VCaP (cell line): ENCODE results near the gene APOB.

Source experiments
- H3K27ac ChIP-seq: fragments of 450-650 bp; 2 replicates; pipeline ENCODE4 v1.5.1; 2017
- CTCF ChIP-seq: fragments of 450-650 bp; conservative IDR thresholded peaks from 2 replicates; pipeline ENCODE4 v1.5.1; 2017; ENCODE audit warnings: mild to moderate bottlenecking, moderate library complexity

APOB gene

GRCh38 chr2:21023419-21024181 is 20.3 kb downstream of the APOB start:
- TF ChIP-seq CTCF, result no peak
- no peak overlapping the region for H3K27ac ChIP-seq

- H3K27ac ChIP-seq, result no peak overlapping the region
These were observed 21.0 kb downstream of the APOB start for GRCh38 chr2:21022792-21023367.

DNA sequence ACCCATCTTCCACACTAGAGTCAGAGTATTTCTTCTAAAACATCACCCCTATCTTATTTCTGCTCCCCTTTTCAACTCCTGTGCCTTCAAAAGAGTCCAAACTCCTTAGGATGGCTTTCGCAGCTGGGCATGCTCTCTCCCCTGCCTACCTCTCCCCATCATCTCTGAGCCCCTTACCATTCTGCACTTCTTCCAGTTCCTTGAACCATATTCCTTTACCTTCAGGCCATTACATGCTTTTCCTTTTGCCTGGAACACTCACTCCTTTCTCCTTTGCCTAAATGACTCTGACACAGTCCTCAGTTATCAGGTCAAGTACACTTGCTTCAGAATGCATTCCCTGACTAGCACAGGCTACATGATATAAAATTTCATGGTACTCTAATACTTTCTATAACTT is 22.4 kb downstream of the APOB start:
- H3K27ac ChIP-seq, result no peak overlapping the region
- TF ChIP-seq CTCF, result no peak

More at GRCh38 chr2:21022792-21023367, 21.0 kb downstream of the APOB start:
- TF ChIP-seq CTCF, result no peak

GRCh38 chr2:21020668-21021288 is 23.1 kb downstream of the APOB start:
- no peak for TF ChIP-seq CTCF

DNA sequence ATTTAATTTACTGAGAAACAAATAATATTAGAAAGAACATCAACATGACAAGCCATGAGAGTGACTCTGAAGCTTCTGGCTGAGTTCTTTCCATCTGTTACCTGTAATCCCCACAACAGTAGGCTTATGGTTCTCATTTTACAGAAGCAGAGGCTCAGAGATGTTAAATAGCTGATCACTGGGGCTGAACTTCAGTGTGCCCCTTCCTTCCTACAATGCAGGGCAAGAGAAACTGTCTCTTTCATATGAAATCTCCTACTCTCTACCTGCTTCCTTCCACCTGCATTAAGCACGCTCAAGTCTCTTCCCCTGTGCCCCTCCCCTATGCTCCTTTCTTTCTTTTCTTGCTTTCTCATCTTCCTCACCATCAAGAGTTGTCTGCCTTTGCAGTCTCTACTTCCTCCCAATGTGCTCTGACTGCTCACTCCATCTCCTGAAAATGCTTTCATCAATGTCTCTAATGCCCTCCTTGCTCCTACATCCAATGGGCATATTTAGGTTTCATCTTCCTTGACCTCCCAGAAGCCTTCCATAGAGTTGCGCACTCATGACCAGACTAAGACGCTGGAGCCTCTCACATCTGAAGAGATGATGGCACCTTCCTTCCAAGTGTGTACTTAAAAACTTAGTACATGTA is 23.7 kb downstream of the APOB start:
- no peak for TF ChIP-seq CTCF

More at GRCh38 chr2:21020668-21021288, 23.1 kb downstream of the APOB start:
- H3K27ac ChIP-seq, result no peak overlapping the region

DNA sequence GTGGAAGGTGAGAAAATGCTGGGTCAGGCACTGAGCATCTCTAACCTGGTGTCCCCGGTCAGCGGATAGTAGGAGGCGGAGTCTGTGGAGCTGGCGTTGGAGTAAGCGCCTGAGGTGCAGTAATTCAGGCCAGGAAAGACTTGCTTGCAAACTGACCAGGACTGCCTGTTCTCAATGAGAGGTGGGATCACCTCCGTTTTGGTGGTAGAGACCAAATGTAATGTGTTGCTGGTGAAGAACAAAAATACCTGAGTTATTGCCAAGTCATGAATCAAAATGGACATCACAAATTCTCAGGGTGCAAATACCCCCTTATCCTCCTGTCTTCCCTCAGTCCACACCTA is 24.2 kb downstream of the APOB start:
- no peak overlapping the region for H3K27ac ChIP-seq
- no peak for TF ChIP-seq CTCF

More for the DNA sequence above, 23.7 kb downstream of the APOB start:
- H3K27ac ChIP-seq, result no peak overlapping the region

- H3K27ac ChIP-seq, result no peak overlapping the region
- no peak for TF ChIP-seq CTCF
These were observed 24.7 kb downstream of the APOB start for GRCh38 chr2:21019000-21019677.
